Measurements from ENCODE around the gene ROBO1. TPM values are rescaled to one million over a fixed set of nuclear protein-coding genes. Genes with fewer than 3 reads are reported as not detected.

ROBO1 gene
- total RNA-seq, 1 experiment from 2014 or later, result 35.5 TPM

- Histone ChIP-seq H3K79me2 (ENCODE audit: low read length) (no peaks in the 10 kb centered on the region), H3K9me2 (replicated peaks; ENCODE audit: low read length) (no peaks in the 10 kb centered on the region), H3F3A (ENCODE audit: low read length, unreplicated experiment) (no peaks in the 10 kb centered on the region), H3K4me1 (ENCODE audit: insufficient read depth, low read length) (no peaks in the 10 kb centered on the region), H3K27me3 (ENCODE audit: low read length) (no peaks in the 10 kb centered on the region), H3K36me3 (ENCODE audit: low read depth, low read length) (no peaks in the 10 kb centered on the region), H3K27ac (ENCODE audit: low read length) (no peak overlapping the region), H4K20me1 (ENCODE audit: low read length) (no peaks in the 10 kb centered on the region), H3K9ac (ENCODE audit: low read length) (no peak overlapping the region), H3K9me3 (ENCODE audit: low read length) (no peaks in the 10 kb centered on the region), H2AFZ (ENCODE audit: low read length) (no peak overlapping the region), H3K4me3 (ENCODE audit: low read length) (no peak overlapping the region), H3K4me2 (ENCODE audit: low read length) (no peak overlapping the region)
- ChIA-PET POLR2A (ENCODE audit: unreplicated experiment) (no interaction called here), CTCF (no interaction called here)
- TF ChIP-seq CTCF (conservative IDR thresholded peaks at IDR 0.05; ENCODE audit: low read depth, low read length) (no peak), EZH2 (IDR thresholded peaks at IDR 0.05; ENCODE audit: low read length, unreplicated experiment) (no peak), EZH2phosphoT487 (IDR thresholded peaks at IDR 0.05; ENCODE audit: borderline replicate concordance, low read length) (no peak)
- no peak for DNase-seq
- BruUV-seq (replicated peaks), result no TSS peak
- intact Hi-C loops (cut with micrococcal nuclease), result no loop called here
- ATAC-seq, result no peak
These were observed 1055.5 kb downstream of the ROBO1 start for GRCh38 chr3:78712270-78712669.

GRCh38 chr3:78708565-78709073 lies 1059.2 kb downstream of the ROBO1 start:
- 0 out of 2 replicates have a peak, but pooled peaks cover 5% of the 10 kb centered on the region for H3K4me1 ChIP-seq (ENCODE audit: insufficient read depth, low read length)
- no peak overlapping the region for H3K27ac ChIP-seq (ENCODE audit: low read length)
- no peak overlapping the region for H3K9ac ChIP-seq (ENCODE audit: low read length)
- intact Hi-C loops (cut with micrococcal nuclease), result no loop called here
- DNase-seq, result no peak
- no peak overlapping the region for H2AFZ ChIP-seq (ENCODE audit: low read length)
- POLR2A ChIA-PET (ENCODE audit: unreplicated experiment), result no interaction called here
- H3K36me3 ChIP-seq (ENCODE audit: low read depth, low read length), result no peaks in the 10 kb centered on the region
- H3F3A ChIP-seq (ENCODE audit: low read length, unreplicated experiment), result no peaks in the 10 kb centered on the region
- H3K4me3 ChIP-seq (ENCODE audit: low read length), result no peak overlapping the region
- H4K20me1 ChIP-seq (ENCODE audit: low read length), result no peaks in the 10 kb centered on the region
- no peak for TF ChIP-seq EZH2 (IDR thresholded peaks at IDR 0.05; ENCODE audit: low read length, unreplicated experiment)
- TF ChIP-seq CTCF (conservative IDR thresholded peaks at IDR 0.05; ENCODE audit: low read depth, low read length), result no peak
- TF ChIP-seq EZH2phosphoT487 (IDR thresholded peaks at IDR 0.05; ENCODE audit: borderline replicate concordance, low read length), result no peak
- BruUV-seq (replicated peaks), result no TSS peak
- H3K79me2 ChIP-seq (ENCODE audit: low read length), result no peaks in the 10 kb centered on the region
- H3K9me2 ChIP-seq (replicated peaks; ENCODE audit: low read length), result no peaks in the 10 kb centered on the region
- CTCF ChIA-PET, result no interaction called here
- ATAC-seq, result no peak
- no peaks in the 10 kb centered on the region for H3K9me3 ChIP-seq (ENCODE audit: low read length)
- no peak overlapping the region for H3K4me2 ChIP-seq (ENCODE audit: low read length)
- no peaks in the 10 kb centered on the region for H3K27me3 ChIP-seq (ENCODE audit: low read length)

- Histone ChIP-seq H3F3A (ENCODE audit: low read length, unreplicated experiment) (no peaks in the 10 kb centered on the region), H4K20me1 (ENCODE audit: low read length) (no peaks in the 10 kb centered on the region), H3K9ac (ENCODE audit: low read length) (no peak overlapping the region), H3K4me3 (ENCODE audit: low read length) (no peak overlapping the region), H3K27ac (ENCODE audit: low read length) (no peak overlapping the region), H3K27me3 (ENCODE audit: low read length) (no peaks in the 10 kb centered on the region), H3K4me1 (ENCODE audit: insufficient read depth, low read length) (peaks cover 6% of the 10 kb centered on the region; the same call in 1 of the 2 replicates), H3K9me2 (replicated peaks; ENCODE audit: low read length) (no peaks in the 10 kb centered on the region), H3K9me3 (ENCODE audit: low read length) (no peaks in the 10 kb centered on the region), H3K79me2 (ENCODE audit: low read length) (no peaks in the 10 kb centered on the region), H3K4me2 (ENCODE audit: low read length) (no peak overlapping the region), H3K36me3 (ENCODE audit: low read depth, low read length) (no peaks in the 10 kb centered on the region), H2AFZ (ENCODE audit: low read length) (no peak overlapping the region)
- TF ChIP-seq CTCF (conservative IDR thresholded peaks at IDR 0.05; ENCODE audit: low read depth, low read length) (no peak), EZH2phosphoT487 (IDR thresholded peaks at IDR 0.05; ENCODE audit: borderline replicate concordance, low read length) (no peak), EZH2 (IDR thresholded peaks at IDR 0.05; ENCODE audit: low read length, unreplicated experiment) (no peak)
- ATAC-seq, result no peak
- DNase-seq, result no peak
- CTCF ChIA-PET, result no interaction called here
- POLR2A ChIA-PET (ENCODE audit: unreplicated experiment), result no interaction called here
- intact Hi-C loops (cut with micrococcal nuclease), result no loop called here
- BruUV-seq (replicated peaks), result no TSS peak
These were observed 1060.2 kb downstream of the ROBO1 start for GRCh38 chr3:78707609-78708008.

Data from PC-3 (cell line).